Measurements from ENCODE around the gene CCDC70. TPM values are rescaled to one million over a fixed set of nuclear protein-coding genes. Genes with fewer than 3 reads are reported as not detected.

Gene CCDC70
- total and polyA plus RNA-seq, 4 donors: not detected

DNA sequence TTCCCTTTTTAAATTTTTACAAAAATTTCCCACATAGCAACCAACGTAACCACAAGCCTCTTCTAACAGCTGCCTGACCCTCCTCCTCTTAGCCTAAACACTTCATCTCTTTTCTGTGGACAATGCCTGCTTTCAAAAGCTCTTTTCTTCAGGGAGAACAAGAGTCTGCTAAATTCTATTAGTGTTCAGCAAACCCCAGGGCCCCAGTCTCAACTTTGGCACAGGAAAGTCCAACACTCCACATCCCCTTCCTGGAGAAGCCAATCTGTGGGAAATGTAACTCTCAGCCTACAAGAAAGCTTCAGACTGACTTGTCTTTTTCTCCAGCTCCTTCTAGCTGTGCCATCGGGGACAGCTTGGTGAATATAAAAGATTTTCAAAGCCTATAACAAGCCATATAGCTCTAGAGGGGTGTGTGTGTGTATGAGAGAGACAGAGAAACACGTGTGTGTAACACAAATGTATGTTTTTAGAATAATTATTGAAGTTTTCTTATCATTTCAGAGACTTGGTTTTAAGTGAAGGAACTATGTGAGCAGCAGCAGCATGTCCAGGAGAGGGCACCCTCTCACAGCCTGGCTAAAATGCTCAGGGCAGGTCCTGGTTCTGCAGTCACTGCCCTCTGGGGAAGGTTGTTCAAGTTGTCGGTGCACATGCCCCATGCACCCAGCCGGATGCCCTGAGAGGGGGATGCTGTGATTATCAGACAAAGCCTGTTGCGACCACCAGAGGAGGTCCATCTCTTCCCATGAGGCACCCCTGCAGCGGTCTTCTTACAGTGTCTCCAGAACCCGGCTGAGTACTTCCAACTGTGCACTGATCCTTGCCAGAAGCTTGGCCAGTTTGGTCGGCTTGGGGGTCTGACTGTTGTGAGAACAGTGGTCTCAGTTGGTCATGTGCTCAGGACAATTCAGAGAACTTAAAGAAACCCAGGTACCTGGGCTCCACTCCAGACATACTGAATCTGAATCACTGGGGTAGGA lies 34.4 kb downstream of the CCDC70 start:
- WGBS, 2 donors: 43 to 49% methylated on average over 9 of the region's 9 CpGs
- TF ChIP-seq, protein P1, sequence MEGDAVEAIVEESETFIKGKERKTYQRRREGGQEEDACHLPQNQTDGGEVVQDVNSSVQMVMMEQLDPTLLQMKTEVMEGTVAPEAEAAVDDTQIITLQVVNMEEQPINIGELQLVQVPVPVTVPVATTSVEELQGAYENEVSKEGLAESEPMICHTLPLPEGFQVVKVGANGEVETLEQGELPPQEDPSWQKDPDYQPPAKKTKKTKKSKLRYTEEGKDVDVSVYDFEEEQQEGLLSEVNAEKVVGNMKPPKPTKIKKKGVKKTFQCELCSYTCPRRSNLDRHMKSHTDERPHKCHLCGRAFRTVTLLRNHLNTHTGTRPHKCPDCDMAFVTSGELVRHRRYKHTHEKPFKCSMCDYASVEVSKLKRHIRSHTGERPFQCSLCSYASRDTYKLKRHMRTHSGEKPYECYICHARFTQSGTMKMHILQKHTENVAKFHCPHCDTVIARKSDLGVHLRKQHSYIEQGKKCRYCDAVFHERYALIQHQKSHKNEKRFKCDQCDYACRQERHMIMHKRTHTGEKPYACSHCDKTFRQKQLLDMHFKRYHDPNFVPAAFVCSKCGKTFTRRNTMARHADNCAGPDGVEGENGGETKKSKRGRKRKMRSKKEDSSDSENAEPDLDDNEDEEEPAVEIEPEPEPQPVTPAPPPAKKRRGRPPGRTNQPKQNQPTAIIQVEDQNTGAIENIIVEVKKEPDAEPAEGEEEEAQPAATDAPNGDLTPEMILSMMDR (IDR thresholded peaks at IDR 0.05; ENCODE audit: control extremely low read depth, extremely low read depth): peak; percentile 36
- H3K4me3 ChIP-seq: no peak overlapping the region
- H3K9me3 ChIP-seq (ENCODE audit: control insufficient read depth in 4 of 4, insufficient read depth in 3 of 4, low read length in 3 of 4): no peaks in the 10 kb centered on the region
- ATAC-seq (ENCODE audit: insufficient read depth, low FRiP score) (no peak), DNase-seq (peak; percentile 62 to 72 (median 69))
- no peak overlapping the region for H3K27ac ChIP-seq (ENCODE audit: low read depth in 1 of 2, low read length in 1 of 2)
- no peaks in the 10 kb centered on the region for H3K27me3 ChIP-seq (ENCODE audit: control insufficient read depth in 3 of 3, insufficient read depth in 3 of 3, low read length in 2 of 3)
- peaks cover 0 to 4% (median 0%) of the 10 kb centered on the region in 5 donors for H3K4me1 ChIP-seq (ENCODE audit: control insufficient read depth in 5 of 5, insufficient read depth in 5 of 5, low read length in 5 of 5)
- no peak overlapping the region for H3K9ac ChIP-seq (ENCODE audit: insufficient read depth in 1 of 2, low read length in 2 of 2)
- no peaks in the 10 kb centered on the region for H3K36me3 ChIP-seq (ENCODE audit: control insufficient read depth in 4 of 4, insufficient read depth in 4 of 4, low read length in 4 of 4)

DNA sequence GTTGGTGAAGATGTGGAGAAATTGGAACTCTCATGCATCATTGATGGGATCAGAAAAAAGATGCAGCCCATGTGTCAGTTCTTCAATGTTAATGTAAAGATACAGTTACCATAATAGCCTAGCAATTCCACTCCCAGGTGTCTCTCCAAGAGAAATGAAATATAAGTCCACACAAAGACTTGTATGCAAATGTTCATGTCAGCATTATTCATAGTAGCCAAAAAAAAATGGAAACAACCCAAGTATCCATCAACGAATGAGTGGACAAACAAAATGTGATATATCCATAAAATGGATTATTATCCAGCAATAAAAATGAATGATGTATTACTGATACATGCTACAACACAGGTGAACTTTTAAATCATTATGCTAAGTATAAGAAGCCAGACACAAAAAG lies 38.7 kb downstream of the CCDC70 start:
- Histone ChIP-seq H3K4me1 (ENCODE audit: control insufficient read depth in 5 of 5, insufficient read depth in 5 of 5, low read length in 5 of 5) (no peaks in the 10 kb centered on the region), H3K4me3 (no peak overlapping the region), H3K27me3 (ENCODE audit: control insufficient read depth in 3 of 3, insufficient read depth in 3 of 3, low read length in 2 of 3) (no peaks in the 10 kb centered on the region), H3K9me3 (ENCODE audit: control insufficient read depth in 4 of 4, insufficient read depth in 3 of 4, low read length in 3 of 4) (no peaks in the 10 kb centered on the region), H3K9ac (ENCODE audit: insufficient read depth in 1 of 2, low read length in 2 of 2) (no peak overlapping the region), H3K36me3 (ENCODE audit: control insufficient read depth in 4 of 4, insufficient read depth in 4 of 4, low read length in 4 of 4) (no peaks in the 10 kb centered on the region), H3K27ac (ENCODE audit: low read depth in 1 of 2, low read length in 1 of 2) (no peak overlapping the region)
- 88 to 95% methylated on average over 1 of the region's 1 CpG for WGBS, 2 donors
- TF ChIP-seq, protein P1 (IDR thresholded peaks at IDR 0.05; ENCODE audit: control extremely low read depth, extremely low read depth): no peak
- ATAC-seq (ENCODE audit: insufficient read depth, low FRiP score) (no peak), DNase-seq (no peak)

DNA sequence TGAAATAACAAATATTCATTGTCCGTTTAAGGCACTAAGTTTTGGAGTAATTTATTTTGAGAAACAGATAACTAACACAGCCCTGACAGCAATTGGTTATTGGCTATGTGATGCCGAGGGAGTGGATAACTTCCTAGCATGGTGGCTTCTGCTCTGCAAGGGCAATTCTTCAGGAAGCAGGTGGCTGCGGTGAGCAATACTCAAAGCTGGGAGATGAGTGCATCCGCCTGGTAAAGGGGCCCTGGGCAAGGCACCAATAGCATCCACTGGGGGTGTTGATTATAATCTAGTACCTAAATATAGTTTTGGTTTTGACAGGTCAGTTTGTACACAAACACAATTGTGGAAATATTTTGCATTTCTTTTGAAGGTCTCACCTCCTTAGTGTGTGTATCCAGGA lies 41.0 kb downstream of the CCDC70 start:
- H3K4me1 ChIP-seq (ENCODE audit: control insufficient read depth in 5 of 5, insufficient read depth in 5 of 5, low read length in 5 of 5): peaks cover 0 to 6% (median 0%) of the 10 kb centered on the region in 5 donors
- no peak overlapping the region for H3K4me3 ChIP-seq
- ATAC-seq (ENCODE audit: insufficient read depth, low FRiP score) (no peak), DNase-seq (no peak)
- TF ChIP-seq, protein P1 (IDR thresholded peaks at IDR 0.05; ENCODE audit: control extremely low read depth, extremely low read depth): no peak
- H3K9ac ChIP-seq (ENCODE audit: insufficient read depth in 1 of 2, low read length in 2 of 2): no peak overlapping the region
- H3K27ac ChIP-seq (ENCODE audit: low read depth in 1 of 2, low read length in 1 of 2): no peak overlapping the region
- H3K9me3 ChIP-seq (ENCODE audit: control insufficient read depth in 4 of 4, insufficient read depth in 3 of 4, low read length in 3 of 4): no peaks in the 10 kb centered on the region
- no peaks in the 10 kb centered on the region for H3K27me3 ChIP-seq (ENCODE audit: control insufficient read depth in 3 of 3, insufficient read depth in 3 of 3, low read length in 2 of 3)
- WGBS, 2 donors: 64 to 79% methylated on average over 4 of the region's 4 CpGs
- no peaks in the 10 kb centered on the region for H3K36me3 ChIP-seq (ENCODE audit: control insufficient read depth in 4 of 4, insufficient read depth in 4 of 4, low read length in 4 of 4)
